GM19324 (cell line): ENCODE results near the gene MMP19.
"Not testable (repeated sequence)": the region's sequence is repeated elsewhere in the genome, so short reads cannot be mapped to it uniquely, and the experiment has no call there.

ENCODE experiments used
- ATAC-seq: cut with Tn5 transposase; IDR thresholded peaks from one replicate; pipeline ENCODE4 v1.9.1; 2021; ENCODE audit warnings: mild to moderate bottlenecking, moderate library complexity; ENCODE audit not compliant: unreplicated experiment, low FRiP score

MMP19 gene

GRCh38 chr12:55844961-55845360, 2.2 kb upstream of the MMP19 start:
- no peak for ATAC-seq

DNA sequence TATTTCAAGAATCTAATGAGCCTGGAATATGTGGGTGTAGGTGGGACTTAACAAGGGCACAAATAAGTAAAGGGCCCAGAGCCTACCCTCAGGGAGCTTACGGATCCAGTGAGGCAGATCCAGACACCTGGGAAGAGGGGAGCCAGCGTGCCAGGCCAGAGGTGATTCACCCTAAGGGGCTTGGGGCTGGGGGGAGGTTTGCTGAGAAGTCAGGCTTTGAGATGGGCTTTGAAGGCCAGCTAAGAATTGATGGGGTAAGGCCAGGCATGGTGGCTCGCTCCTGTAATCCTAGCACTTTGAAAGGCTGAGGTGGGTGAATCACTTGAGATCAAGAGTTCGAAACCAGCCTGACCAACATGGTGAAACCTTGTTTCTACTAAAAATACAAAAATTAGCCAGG, 695 bp upstream of the MMP19 start:
- no peak for ATAC-seq

DNA sequence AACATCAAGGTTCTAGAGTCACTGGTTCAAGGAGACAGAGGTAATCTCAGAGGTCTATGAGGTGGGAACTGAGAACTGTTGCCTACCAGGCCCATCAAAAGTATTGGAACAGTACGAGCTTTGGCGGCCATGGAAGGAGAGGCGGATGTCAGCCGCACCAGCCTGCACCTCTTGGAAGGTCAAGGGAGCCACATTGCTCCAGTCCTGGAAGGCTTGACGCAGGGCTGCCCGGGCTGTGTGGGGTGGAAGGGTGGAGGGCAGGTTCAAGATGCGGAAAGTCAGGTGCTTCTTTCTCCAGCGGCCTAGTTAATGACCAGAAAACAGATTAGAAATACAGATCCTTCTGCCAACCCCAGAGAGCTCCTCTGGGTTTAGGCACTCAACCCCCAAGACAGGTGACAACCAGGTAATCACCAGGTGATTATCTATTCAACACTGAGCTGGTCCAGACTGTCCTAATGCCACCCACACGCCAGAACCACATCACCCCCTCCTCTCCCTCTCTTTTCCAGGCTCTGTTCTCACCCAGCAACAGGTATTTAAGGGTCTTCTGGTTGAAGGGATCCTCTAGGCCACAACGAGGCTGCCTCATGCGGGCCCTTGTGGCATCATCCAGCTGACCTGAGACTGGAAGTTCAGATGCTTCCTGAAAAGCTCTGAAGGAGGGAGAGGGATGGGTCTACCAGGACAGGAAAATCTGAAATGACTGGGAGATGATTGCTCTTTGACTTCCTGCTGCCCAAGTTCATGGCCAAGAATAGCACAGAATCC, 2.0 kb downstream of the MMP19 start:
- no peak for ATAC-seq

- no peak for ATAC-seq
Observed at GRCh38 chr12:55839345-55840140, 3.2 kb downstream of the MMP19 start.

- no peak for ATAC-seq
Observed at GRCh38 chr12:55838361-55838760, 4.4 kb downstream of the MMP19 start.

DNA sequence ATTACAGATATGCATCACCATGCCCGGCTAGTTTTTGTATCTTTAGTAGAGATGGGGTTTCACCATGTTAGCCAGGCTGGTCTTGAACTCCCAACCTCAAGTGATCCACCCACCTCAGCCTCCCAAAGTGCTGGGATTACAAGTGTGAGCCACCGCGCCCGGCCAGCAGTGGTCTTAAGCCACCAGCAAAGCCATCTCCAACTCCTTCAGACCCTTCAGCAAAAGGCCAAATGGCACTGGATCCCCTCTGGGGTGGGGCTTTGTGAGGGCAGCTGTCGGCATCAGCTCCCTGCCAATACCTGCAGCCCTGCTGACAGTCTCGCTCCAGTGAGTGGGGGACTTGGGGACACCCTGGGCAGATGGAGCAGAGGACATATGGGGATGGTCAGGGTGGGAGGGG, 8.3 kb downstream of the MMP19 start:
- not testable (repeated sequence) for ATAC-seq

GRCh38 chr12:55833056-55833455, 9.7 kb downstream of the MMP19 start:
- no peak for ATAC-seq

- no peak for ATAC-seq
Observed at GRCh38 chr12:55831447-55831815, 11.3 kb downstream of the MMP19 start.

DNA sequence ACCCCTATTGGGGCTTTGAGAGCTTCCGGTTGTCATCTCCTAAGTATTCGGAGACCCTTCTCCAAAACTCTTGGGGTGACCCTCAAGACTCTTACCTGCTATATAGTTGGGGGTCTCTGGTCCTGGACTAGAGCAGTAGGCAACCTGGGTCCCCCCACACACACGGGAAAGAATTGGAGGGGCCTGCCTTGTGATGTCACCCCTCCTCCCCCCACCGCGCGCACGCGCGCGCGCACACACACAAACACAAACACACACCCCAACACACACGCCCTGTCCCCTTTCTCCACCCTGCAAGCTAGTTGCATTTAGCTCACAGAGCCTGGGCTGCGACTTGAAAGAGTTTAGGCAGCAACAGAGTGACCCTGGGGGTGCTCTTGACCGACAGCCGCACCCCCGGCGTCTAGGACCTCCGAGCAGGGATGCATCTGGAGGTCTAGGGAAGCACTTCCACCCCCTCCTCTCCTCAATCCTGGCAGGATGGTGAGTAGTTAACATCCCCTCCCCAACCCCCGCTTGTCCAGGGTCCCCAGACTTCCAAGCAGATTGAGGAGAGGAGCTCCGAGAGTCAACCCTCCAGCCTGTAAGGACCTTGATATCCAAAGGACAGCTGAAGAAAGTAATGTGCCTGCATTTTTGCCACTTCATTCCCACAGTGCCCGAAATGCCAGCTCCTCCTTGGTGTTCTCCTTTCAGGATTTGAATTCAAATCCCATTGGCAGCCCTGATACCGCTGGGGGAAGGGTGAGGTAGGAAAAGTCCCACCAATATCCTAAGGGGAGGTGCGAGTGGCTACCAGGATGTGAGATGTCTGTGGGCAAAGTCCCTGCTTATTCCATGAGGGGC, 11.9 kb downstream of the MMP19 start:
- ATAC-seq: no peak

- peak; percentile 13 for ATAC-seq
Observed at GRCh38 chr12:55829967-55830600, 12.7 kb downstream of the MMP19 start.

GRCh38 chr12:55828357-55828756, 14.4 kb downstream of the MMP19 start:
- no peak for ATAC-seq

DNA sequence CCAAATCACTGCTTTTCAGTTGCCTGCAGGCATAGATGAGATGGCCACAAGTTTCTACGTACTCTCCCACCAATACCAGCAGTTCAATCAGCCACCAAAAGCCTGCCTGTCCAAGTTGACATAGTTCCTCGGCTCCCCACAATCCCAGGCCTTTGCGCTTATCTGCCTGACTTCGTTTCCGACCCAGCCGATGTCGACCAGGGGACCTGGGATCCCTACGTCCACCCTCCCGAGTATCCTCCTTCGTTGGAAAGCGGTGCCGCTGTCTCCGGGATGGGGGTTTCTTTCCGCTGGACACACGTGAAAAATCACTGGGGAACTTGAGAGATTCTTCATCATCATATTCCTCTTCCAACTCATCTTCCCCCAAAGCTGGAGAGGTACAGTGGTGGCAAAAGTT, 14.9 kb downstream of the MMP19 start:
- no peak for ATAC-seq

DNA sequence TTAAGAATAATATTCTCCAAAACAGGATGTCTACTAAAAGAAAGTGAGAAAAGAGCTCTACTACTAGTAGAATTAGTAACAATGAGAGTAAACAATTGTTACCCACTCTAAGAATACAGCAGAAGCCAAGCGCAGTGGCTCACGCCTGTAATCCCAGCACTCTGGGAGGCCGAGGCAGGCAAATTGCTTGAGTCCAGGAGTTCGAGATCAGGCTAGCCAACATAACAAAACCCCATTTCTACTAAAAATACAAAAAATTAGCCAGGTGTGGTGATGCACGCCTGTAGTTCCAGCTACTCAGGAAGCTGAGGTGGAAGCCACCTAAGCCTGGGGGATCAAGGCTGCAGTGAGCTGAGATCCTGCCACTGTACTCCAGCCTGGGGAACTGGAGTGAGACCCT, 18.0 kb downstream of the MMP19 start:
- ATAC-seq: no peak

DNA sequence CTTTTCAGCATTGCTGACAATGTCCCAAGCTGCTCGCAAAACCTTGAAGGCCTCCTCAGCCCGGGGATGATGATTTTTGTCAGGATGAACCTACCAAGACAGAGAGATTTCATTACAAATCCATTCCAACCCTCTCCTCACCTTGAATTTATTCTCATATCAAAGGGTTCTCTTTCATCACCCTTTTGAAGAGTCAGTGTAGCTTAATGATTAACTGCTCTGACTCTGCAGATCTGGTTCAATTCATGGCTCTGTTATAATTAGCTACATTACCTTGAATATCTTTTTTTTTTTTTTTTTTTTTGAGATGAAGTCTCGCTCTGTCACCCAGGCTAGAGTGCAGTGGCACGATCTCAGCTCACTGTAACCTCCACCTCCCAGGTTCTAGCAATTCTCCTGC, 19.3 kb downstream of the MMP19 start:
- ATAC-seq: no peak

- no peak for ATAC-seq
Observed at GRCh38 chr12:55822228-55822627, 20.5 kb downstream of the MMP19 start.

- no peak for ATAC-seq
Observed at GRCh38 chr12:55820679-55821078, 22.1 kb downstream of the MMP19 start.

- no peak for ATAC-seq
Observed at GRCh38 chr12:55818886-55819285, 23.9 kb downstream of the MMP19 start.

- ATAC-seq: peak; percentile 29
Observed at GRCh38 chr12:55818140-55818728, 24.5 kb downstream of the MMP19 start.

- ATAC-seq: peak; percentile 99
Observed at GRCh38 chr12:55817345-55818139, 25.2 kb downstream of the MMP19 start, which contains the start of the genes ORMDL2 and SARNP. Gene ORMDL2, plus strand, starts transcription at chr12:55818041. Its CDS starts 959 bp downstream, at chr12:55819000. Gene SARNP, minus strand, starts transcription at chr12:55817724. Its CDS starts 23 bp downstream, at chr12:55817701.
